Measurements from ENCODE around the gene IRX2.

GRCh38 chr5:2748861-2749513 is 2.5 kb downstream of the IRX2 start:
- TF ChIP-seq CTCF (conservative IDR thresholded peaks at IDR 0.05; ENCODE audit: low read length), result no peak
- no peak for TF ChIP-seq EZH2phosphoT487 (IDR thresholded peaks at IDR 0.05; ENCODE audit: borderline replicate concordance)
